DLD1 (cell line): ENCODE data around the gene TNIP2.

Experiments
- in situ Hi-C: cut with HindIII; loops from 2 replicates; pipeline ENCODE4 v1.10.0; 2017; ENCODE audit warnings: low sequenced_read_pairs

The TNIP2 gene, protein sequence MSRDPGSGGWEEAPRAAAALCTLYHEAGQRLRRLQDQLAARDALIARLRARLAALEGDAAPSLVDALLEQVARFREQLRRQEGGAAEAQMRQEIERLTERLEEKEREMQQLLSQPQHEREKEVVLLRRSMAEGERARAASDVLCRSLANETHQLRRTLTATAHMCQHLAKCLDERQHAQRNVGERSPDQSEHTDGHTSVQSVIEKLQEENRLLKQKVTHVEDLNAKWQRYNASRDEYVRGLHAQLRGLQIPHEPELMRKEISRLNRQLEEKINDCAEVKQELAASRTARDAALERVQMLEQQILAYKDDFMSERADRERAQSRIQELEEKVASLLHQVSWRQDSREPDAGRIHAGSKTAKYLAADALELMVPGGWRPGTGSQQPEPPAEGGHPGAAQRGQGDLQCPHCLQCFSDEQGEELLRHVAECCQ

DNA sequence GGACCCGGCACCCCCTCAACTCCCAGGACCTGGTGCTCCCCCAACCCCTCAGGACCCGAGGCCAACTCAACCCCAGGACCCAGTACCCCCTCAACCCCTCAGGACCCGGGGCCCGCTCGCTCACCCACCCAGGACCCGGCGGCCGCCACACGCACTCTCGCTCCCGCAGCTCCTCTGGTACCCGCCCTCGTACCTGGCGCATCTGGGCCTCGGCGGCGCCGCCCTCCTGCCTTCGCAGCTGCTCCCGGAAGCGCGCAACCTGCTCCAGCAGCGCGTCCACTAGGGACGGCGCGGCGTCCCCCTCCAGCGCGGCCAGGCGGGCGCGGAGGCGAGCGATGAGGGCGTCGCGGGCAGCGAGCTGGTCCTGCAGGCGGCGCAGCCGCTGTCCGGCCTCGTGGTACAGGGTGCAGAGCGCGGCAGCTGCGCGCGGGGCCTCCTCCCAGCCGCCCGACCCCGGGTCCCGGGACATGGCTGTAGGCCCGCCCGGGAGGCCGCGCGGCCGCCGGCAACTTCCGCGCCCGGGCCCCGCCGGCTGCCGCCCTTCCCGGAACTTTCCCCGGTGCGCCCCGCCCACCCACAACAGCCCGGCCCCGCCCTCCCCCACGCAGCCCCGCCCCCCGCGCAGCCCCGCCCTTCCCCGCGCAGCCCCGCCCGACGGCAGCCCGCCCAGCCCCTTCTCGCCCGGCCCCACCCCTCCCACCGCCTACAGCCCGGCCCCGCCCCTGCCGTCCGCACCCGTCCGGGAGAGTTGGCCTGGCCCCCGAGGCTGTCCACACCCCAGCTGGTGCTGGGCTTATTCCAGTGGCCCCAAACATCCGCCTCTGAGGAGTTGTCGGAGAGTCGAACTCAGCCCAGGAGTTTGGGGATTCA, at the start of gene TNIP2:
Gene TNIP2, minus strand, starts transcription at position 516 of the 870 bp plus-strand sequence. Its CDS starts 47 bp downstream, at position 469.
- in situ Hi-C loops, result no loop called here

DNA sequence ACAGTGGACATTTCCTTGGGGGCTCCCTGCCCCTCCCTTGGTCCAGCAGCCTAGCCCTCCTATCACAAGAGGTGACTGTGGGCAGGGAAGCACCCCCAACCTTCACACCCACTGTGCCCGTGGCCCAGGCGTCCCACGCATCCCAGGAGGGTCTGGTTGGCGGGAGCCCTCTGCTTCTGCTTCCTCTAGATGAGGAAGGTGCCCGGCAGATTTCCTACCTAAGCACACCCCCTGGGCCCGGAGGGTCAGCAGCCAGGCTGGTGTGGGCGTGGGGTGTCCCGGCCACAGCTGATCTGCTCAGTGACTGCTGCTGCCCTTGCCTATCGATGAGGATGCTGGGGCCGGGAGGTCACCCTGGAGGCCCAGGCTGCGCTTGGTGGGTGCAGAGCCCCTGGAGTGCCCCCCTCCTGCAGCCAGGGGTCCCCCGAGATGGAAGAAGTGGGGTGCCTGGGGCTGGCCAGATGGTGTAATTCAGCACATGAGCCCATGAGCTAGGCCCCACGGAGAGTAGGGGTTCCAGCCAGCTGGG, 48.9 kb upstream of the TNIP2 start:
- in situ Hi-C loops, result no loop called here

DNA sequence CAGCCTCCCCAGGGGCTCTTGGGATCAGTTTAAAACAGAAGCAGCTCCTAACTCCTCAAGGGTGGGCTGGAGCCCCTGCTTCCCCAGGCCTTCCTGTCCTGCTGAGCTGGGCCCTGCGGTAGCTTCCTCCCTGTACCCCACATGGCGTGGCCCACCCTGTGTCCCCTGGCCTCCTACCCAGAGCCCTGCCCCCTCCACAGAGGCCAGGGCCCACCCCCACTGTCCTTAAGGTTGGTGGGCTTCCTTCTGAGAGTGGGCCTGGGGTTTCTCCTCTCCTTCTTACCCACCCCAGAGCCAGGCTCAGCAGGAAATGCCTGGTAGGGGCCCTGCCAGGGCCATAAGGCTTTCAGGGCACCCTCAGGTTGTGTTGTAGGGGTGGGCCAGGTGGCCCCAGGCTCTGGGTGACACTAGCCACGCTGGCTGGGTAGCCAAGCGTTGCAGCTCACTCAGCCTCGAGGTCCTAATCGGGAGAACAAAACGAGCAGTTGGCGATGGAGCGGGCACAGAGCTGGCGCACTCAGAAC, 48.4 kb upstream of the TNIP2 start:
- in situ Hi-C loops, result no loop called here

DNA sequence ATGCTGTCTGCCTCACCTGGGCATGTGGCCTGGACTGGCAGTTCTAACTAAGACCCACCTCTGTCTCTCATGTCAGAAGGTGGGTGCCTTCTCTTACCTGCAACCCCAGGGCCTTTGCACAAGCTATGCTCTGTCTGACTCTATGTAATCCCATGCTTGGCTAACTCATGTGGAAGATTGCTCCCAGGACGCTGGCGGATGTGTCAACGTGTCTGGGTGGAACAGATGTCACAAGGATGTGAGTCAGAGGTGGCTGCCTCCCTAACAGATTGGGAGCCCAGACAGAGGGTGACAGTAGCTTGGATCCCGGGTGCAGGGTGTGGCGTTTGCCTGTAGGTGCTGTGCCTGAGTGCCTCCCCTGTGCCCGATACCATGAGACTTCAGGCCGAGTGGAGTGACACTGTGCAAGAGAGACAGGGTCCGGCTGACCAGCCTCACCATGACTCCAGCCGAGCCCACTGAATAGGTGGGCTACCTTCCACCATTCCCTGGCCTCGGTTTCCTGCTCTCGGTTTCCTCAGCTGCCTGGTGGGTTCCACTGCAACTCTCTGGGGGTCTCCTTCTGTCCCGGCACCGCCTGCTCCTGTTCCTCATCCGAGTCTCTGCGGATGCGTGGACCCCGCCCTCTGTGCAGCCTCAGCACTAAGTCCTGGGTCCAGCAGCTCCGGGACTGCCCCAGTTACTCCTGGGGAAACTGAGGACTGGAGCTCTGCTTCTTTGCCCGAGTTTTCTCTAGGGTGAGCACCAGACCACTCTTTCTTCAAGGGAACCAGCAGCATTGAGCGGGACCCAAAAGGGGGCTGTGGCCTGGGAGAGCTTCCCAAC, 47.7 kb upstream of the TNIP2 start:
- in situ Hi-C loops, result no loop called here

DNA sequence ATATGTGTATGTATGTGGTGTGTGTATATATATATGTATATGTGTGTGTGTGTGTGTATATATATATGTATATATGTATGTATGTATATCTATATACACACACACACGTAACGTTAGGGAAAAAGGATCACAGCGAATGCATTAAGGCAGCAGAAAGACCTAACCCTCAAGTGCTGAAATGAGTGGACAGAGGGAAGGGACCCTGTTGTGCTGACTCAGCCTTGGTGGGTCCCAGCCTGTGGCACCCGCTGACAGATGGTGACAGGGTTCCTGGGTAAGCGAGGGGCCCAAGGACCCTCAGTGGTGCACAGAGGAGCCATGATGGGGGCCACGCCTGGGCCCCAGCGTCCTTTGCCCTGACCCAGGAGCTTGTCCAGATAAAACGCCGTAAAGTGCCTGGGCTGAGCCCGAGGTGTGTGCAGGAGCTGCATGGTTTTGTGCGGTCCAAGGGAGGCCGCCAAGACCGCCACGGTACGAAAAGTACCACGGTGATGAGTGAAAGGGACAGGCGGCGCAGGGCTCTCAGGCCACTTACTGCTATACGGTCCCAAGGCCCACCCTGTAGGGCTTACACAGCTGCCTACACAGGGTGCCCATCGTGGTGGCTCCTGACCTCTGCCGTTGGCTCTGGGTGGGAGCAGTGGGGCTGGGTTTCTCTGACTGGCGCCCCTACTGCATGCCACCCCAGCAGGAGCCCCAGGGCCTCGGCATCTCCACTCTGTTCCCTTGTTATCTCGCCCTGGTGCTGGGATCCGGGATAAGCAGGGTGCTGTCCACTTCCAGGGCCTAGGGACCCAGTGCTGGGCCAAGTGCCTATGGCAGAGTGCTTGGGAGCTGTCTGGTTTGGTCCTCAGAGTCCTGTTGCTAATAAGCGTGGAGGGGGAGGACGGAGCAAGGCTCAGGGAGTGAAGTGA, 46.7 kb upstream of the TNIP2 start:
- in situ Hi-C loops, result no loop called here

DNA sequence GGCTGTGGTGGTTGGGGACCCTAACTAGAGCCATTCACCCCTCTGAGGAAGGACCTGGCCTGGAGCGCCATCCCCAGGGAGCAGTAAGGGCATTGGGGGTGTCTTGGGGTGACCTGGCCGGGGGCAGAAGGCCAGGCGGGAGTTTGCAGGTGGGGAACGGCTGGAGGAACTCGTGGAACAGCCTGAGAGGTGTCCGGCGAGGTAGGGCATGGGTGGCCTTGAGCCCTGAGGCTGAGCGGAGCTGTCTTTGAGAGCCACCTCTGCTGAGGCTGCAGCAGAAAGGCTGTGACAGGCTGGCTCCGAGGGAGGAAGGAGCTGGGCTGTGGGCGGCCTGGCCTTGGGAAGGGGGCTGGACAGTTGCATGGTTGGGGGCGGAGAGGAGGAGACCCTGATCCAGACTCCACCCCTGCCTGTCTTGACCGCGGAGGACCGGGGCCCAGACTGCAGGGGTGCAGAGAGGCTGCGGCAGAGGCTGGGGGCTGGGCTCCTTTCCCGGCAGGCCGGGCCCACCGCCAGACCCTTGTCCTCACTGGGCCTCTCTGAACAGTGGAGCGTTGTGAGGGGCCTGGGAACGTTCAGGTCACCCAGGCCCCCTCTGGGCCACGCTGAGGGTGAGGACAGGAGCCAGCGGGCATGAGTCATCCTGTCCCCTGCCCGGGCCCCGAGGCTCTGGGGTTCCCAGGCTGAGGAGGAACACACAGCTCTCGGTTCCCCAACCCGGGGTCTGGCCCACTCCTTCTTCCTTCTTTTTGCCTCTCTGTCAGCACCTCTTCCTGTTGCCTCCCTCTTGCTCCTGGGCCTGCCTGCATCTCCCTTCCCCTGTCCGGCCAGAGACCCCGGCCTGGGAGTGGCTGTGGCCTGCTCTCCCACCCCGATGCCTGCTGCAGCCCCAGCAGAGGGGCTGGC, 44.8 kb upstream of the TNIP2 start:
- in situ Hi-C loops, result no loop called here

DNA sequence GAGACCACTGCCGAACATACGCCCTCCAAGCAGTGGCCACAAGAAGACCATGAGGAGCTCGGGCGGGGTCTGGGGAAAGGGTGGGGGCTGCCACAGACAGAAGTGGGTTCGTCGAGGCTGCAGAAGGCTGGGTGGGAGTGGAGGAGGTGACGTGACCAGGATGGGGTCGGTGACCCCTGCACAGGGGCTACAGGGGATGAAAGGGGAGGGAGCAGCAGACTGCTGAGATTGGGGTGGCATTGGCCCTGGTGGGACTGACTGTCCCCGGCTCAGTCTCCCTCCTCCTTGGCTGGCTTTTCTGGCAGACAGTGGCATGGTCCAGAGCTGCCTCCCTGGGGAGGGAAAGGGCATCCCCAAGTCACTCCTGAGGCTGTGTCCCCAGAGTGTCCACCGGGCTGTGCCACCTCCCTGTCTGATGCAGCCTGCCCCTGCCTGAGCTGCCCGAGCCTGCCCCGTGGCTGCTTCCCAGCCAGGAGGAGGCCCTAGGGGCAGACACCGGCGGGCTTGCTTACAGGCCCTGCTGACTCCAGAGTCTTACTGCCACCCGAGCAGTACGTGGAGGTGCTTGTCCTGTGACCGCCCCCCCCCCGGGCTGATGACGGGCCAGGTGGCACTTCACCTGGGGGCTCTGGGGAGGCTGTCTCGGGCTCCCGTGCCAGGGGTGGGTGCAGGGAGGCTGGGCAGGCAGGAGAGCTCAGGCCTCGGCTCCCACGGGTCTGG, 44.0 kb upstream of the TNIP2 start:
- in situ Hi-C loops, result no loop called here

DNA sequence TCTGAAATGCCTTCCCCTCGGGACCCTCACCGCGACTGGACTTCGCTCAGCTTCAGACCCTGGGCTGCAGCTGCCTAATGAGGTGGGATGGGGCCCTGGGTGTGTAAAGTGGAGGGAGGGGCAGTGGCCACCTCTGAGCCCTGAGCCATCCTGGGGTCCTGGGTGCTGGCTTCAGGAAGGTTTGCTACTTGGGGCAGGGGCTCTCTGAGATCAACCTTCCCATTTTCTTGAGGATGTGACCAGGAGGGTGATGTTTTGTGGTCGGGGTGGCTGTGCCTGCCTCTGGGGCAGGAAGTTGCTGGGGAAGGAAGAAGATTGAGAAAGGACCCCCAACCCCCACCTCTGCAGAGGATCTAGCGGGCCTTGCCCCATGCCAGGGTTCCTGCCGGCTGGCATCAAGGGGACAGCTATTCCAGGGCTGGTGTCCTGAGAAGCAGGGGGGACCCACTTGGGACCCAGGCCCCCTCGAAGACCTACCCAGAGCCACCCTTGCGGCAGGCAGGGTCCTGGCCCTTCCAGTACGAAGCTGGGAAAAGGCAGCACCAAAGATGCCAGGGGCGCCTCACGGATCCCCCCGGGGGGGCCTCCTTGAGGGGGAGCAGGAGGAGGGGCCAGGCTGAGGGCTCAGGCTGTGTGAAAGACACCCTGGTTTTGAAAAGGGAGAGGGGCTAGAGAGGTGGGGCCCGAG, 43.2 kb upstream of the TNIP2 start:
- in situ Hi-C loops, result no loop called here

DNA sequence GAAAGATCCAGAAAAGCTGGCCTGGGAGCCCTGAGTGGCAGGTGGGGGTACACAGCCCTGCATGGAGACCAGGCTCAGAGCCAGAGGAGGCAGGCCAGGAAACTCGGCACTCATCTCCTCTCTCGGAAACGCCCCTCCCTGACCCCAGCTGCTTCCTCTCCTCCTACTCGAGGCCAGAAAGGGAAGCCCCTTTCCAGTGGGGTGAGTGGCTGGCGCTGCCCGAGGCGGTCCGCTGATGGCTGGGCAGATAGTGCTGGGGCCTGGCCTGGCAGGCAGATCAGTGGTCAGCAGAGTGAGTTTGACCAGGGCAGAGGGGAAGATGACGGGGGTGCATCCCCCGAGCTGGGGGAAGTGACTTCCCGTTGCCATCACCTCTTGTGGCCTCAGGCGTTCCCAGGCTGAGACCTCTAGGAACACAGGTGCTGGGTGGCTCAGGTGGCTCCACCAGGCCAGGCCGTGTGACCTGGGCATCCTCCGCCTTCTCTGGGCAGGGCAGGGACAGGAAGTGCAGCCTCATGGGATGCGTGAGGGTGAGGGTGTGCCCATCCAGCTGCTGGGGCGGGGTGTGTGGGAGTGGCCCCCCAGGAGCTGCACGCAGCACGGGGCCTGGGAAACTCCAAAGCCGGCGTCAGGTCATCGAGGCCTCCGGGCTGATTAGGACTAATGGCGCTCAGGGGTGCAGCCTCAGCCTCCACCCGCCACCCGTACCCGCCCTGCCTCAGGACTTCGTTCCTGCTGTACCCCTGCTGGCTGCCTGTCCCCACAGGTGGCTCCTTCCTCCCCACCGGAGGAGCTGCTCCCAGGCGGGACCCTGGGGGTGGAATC, 42.5 kb upstream of the TNIP2 start:
- in situ Hi-C loops, result no loop called here

DNA sequence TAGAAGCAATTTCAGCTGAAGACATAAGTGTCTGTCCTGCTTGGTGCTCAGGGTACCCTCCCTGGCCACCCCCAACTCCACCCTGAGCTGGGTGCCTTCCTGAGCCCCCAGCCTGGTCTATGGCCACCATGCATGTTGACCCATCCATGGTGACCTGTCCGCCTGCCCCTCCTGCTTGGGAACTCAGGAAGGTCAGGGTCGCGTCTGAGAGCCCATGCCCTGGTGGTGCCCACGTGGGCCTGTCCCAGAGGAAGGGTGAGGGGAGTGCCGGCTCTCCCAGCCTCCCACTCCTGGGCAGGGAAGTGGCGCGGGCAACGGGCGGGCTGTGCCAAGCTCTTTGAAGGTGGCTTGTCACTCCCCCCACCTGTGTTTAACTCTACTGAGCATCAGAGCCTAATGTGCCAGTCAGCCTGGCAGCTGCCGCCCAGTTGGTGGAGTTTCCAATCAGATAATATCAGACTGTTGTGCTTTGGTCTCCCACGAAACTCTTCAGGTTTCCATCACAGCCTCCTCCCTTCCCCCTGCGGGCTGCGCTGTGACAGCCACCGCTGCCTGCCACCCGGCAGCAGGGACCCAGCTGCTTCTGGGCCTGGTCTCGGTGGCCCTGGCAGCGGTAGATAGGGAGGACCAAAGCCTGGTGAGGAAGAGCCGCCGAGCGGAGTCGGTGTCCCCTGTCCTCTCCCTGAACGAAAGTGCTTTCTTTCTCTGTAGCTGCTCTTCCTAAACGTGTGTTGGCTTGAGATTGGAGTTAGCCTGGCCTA, 41.6 kb upstream of the TNIP2 start:
- in situ Hi-C loops, result no loop called here

DNA sequence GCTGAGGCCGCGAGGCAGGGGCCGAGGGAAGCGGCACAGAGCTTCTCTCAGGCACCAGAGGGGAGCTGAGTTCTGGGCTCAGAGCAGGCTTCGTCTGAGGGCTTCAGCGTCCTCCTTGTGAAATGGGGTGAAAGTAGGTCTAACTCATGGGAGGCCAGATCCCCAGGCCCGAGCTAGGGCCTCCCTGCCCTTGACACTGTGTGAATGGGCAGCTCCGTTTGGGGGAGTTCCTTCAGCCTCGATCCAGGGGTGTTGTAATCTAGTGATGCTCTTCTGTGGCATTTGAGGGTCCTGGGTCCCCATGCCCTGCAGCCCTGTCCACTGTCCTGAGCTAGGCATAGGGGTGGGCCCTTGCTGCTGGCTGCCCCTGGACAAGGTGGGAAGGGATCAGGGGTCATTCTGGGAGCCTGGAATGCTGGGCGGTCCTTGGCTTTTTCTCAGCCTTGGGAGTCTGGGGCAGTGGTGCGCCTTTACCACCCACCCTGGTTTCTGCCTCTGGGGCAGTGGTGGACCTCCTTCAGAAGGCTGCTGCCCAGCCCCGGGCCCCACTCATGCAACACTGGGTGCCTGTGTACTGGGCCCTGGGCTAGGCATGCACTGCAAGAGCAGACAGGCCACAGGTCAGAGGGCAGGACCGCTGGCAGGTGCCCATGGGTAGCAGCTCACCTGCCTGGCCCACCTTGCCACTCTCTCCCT, 40.9 kb upstream of the TNIP2 start:
- in situ Hi-C loops, result no loop called here

DNA sequence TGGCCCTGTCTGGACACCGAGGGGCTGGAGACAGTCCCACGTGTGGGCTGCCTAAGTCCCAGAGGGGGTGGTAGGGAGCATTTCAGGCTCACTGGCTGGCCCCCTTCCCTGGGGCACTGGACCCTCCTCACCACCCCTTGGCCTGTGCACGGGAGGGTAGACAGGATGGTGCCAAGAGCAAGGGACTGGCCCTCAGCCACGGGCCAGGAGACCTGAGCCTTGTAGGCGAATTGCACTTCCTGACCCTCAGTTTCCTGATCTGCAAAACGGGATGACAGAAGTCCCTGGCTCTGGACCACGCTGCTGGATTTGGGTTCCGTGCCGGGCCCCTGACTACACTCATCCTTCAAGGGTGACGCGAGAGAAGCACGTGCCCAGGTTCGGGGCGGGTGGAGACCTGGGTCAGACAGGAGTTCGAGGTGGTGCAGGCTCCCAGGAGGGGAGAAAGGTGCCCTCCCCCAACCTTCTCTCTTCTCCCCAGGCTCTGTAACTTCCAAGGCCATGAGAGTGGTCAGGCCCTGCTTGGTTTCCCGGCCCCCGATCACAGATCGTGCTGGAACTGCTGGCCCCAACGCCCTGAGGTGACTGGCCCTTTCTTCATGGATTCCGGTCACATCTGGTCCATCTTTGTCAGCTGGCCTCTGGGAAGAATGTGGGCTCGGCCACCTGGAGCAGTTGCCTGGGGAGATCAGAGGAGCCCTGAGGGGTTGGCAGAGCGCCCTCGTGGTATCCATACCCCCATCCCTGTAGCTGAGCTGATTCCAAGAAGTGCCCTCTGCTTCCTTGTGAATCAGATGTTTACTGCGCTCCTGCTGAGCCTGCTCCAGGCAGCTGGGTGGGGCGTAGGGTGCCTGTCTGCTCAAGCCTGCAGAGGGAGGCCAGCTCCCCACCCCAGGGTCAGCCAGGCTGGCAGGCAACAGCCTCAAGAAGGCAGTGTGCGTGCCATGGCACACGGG, 40.0 kb upstream of the TNIP2 start:
- in situ Hi-C loops, result no loop called here

DNA sequence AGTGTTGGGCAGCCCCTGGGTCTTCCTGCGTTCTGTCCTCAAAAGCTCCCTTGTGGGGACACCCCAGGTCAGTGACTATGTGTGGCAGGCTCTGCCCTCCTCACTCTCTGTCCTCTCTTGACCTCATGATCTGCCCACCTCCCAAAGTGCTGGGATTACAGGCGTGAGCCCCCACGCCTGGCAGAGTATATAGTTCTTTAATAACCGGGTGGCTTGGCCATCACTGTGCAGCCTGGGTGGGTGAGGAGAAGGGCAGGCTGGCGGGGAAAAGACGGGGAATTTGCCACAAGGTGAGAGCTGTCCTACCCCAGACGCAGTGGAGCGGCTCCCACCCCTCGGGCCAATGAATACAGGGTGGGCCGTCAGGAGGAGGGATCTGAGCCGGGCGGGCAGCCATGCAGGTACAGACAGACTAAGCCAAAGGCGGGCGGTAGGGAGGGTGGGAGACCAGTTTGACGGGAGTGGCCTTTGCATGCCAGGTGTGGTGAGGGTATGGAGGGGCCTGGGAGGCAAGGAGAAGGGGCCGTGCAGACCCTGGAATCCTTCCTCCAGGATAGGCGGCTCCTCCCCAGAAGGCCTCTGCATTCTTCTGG, 39.3 kb upstream of the TNIP2 start:
- in situ Hi-C loops, result no loop called here
